GM12892 (cell line): ENCODE results near the gene EIF5AL1.
"Not testable (repeated sequence)": the region's sequence is repeated elsewhere in the genome, so short reads cannot be mapped to it uniquely, and the experiment has no call there.

Experiments used
- POLR2A ChIP-seq: IDR thresholded peaks from 2 replicates; pipeline ENCODE4 v1.6.1; 2011; ENCODE audit warnings: low read depth, low read length, control low read depth
- POLR2AphosphoS5 ChIP-seq: IDR thresholded peaks from 2 replicates; pipeline ENCODE4 v1.6.1; 2011; ENCODE audit warnings: low read depth, low read length, control low read depth

GRCh38 chr10:79538311-79538710 lies 26.0 kb downstream of the EIF5AL1 start:
- TF ChIP-seq POLR2AphosphoS5, POLR2A: not testable (repeated sequence)
